A549 (cell line): ENCODE results near the gene TGFBR1.

Experiments used
- CHD2 ChIP-seq: fragments of 150-350 bp; IDR thresholded peaks from 2 replicates; pipeline ENCODE4 v1.6.1; 2014; ENCODE audit warnings: low read length; ENCODE audit not compliant: partially characterized antibody
- CTCF ChIP-seq: fragments of >200 bp; sonication (Bioruptor Twin); formaldehyde crosslinking; IDR thresholded peaks from 3 replicates; pipeline ENCODE4 v1.5.1; 2016
- POLR2A ChIP-seq: IDR thresholded peaks from 2 replicates; pipeline ENCODE4 v1.6.1; 2012; ENCODE audit warnings: mild to moderate bottlenecking, low read length
- RFX5 ChIP-seq: fragments of 450-650 bp; IDR thresholded peaks from 2 replicates; pipeline ENCODE4 v1.7.1; 2014; ENCODE audit warnings: antibody characterized with exemption, mild to moderate bottlenecking, moderate library complexity
- RNF2 ChIP-seq: fragments of 200-600 bp; sonication (generic); IDR thresholded peaks from 2 replicates; pipeline ENCODE4 v1.6.1; 2016; ENCODE audit warnings: low read depth, mild to moderate bottlenecking, antibody characterized with exemption, moderate library complexity, borderline replicate concordance

GRCh38 chr9:99073347-99073746 lies 31.6 kb upstream of the TGFBR1 start:
- TF ChIP-seq CHD2 (no peak), RNF2 (no peak), CTCF (no peak), POLR2A (no peak), RFX5 (no peak)
